GM12891 (cell line): ENCODE data around the gene MND1.

ENCODE experiments used
- POLR2AphosphoS5 ChIP-seq: IDR thresholded peaks from 2 replicates; pipeline ENCODE4 v1.6.1; 2011; ENCODE audit warnings: low read depth, low read length, control low read depth
- POU2F2 ChIP-seq: IDR thresholded peaks from 2 replicates; pipeline ENCODE4 v1.6.1; 2011; ENCODE audit warnings: low read depth, mild to moderate bottlenecking, control low read depth, low read length, moderate library complexity

DNA sequence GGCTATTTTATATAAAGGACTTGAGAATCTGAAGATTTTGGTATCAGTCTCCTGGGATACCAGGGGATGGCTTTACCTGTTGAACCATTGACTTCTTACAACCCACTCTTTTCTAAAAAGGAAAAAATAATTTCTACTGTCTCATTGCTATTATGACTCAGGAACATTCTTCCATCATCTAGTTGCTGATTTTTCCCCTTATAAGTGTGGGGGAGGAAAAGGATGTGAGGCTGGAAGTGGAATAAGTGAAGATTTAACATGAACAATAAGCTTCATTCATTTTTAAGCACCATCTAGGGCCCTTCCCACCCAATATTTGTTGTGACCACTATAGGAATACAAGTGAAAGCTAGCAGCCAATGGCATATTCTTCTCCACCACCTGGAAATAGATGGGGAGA, 10.6 kb upstream of the MND1 start:
- no peak for TF ChIP-seq POLR2AphosphoS5
- no peak for TF ChIP-seq POU2F2
